ENCODE measurements around the gene PANK3. TPM values are rescaled to one million over a fixed set of nuclear protein-coding genes. Genes with fewer than 3 reads are reported as not detected.

Gene PANK3
- total and polyA plus RNA-seq, 8 donors, result 4.8 to 104 (median 12.2) TPM

GRCh38 chr5:168606562-168606961, 27.4 kb upstream of the PANK3 start:
- H3K27me3 ChIP-seq, result no peaks in the 10 kb centered on the region
- H3K4me1 ChIP-seq, result no peaks in the 10 kb centered on the region
- H3K36me3 ChIP-seq, result no peaks in the 10 kb centered on the region
- H3K4me3 ChIP-seq, result no peak overlapping the region
- H3K27ac ChIP-seq, result no peak overlapping the region
- no peaks in the 10 kb centered on the region for H3K9me3 ChIP-seq
- WGBS, 5 donors, result 85 to 94% (median 91%) methylated on average over 2 of the region's 2 CpGs
- no peak for DNase-seq
- no peak for TF ChIP-seq CTCF (IDR thresholded peaks at IDR 0.05)
- TF ChIP-seq EP300 (IDR thresholded peaks at IDR 0.05), result no peak
- TF ChIP-seq POLR2A (IDR thresholded peaks at IDR 0.05), result no peak
- no peak for TF ChIP-seq POLR2AphosphoS5 (IDR thresholded peaks at IDR 0.05)
- intact Hi-C loops (cut with DNase I; ENCODE audit: low total_unique reads), result no loop called here

- DNase-seq, result no peak
- no peak overlapping the region for H3K4me3 ChIP-seq
- H3K27me3 ChIP-seq, result no peaks in the 10 kb centered on the region
- no peaks in the 10 kb centered on the region for H3K9me3 ChIP-seq
- H3K4me1 ChIP-seq, result no peaks in the 10 kb centered on the region
- H3K27ac ChIP-seq, result no peak overlapping the region
- no peaks in the 10 kb centered on the region for H3K36me3 ChIP-seq
- intact Hi-C loops (cut with DNase I; ENCODE audit: low total_unique reads), result no loop called here
- TF ChIP-seq POLR2A (IDR thresholded peaks at IDR 0.05) (no peak), CTCF (IDR thresholded peaks at IDR 0.05) (no peak), EP300 (IDR thresholded peaks at IDR 0.05) (no peak), POLR2AphosphoS5 (IDR thresholded peaks at IDR 0.05) (no peak)
Measured at GRCh38 chr5:168604436-168604835, 25.3 kb upstream of the PANK3 start.

GRCh38 chr5:168603746-168604145, 24.6 kb upstream of the PANK3 start:
- Histone ChIP-seq H3K4me1 (no peaks in the 10 kb centered on the region), H3K27ac (no peak overlapping the region), H3K27me3 (no peaks in the 10 kb centered on the region), H3K36me3 (no peaks in the 10 kb centered on the region), H3K9me3 (no peaks in the 10 kb centered on the region), H3K4me3 (no peak overlapping the region)
- DNase-seq, result no peak
- TF ChIP-seq EP300 (IDR thresholded peaks at IDR 0.05) (no peak), POLR2A (IDR thresholded peaks at IDR 0.05) (no peak), POLR2AphosphoS5 (IDR thresholded peaks at IDR 0.05) (no peak), CTCF (IDR thresholded peaks at IDR 0.05) (no peak)
- intact Hi-C loops (cut with DNase I; ENCODE audit: low total_unique reads), result no loop called here

GRCh38 chr5:168602517-168602916, 23.3 kb upstream of the PANK3 start:
- H3K27me3 ChIP-seq, result no peaks in the 10 kb centered on the region
- no peak for DNase-seq
- no peak for TF ChIP-seq CTCF (IDR thresholded peaks at IDR 0.05)
- no peak for TF ChIP-seq EP300 (IDR thresholded peaks at IDR 0.05)
- no peak for TF ChIP-seq POLR2A (IDR thresholded peaks at IDR 0.05)
- no peak for TF ChIP-seq POLR2AphosphoS5 (IDR thresholded peaks at IDR 0.05)
- no peak overlapping the region for H3K4me3 ChIP-seq
- intact Hi-C loops (cut with DNase I; ENCODE audit: low total_unique reads), result no loop called here
- no peaks in the 10 kb centered on the region for H3K36me3 ChIP-seq
- no peaks in the 10 kb centered on the region for H3K9me3 ChIP-seq
- no peak overlapping the region for H3K27ac ChIP-seq
- no peaks in the 10 kb centered on the region for H3K4me1 ChIP-seq

DNA sequence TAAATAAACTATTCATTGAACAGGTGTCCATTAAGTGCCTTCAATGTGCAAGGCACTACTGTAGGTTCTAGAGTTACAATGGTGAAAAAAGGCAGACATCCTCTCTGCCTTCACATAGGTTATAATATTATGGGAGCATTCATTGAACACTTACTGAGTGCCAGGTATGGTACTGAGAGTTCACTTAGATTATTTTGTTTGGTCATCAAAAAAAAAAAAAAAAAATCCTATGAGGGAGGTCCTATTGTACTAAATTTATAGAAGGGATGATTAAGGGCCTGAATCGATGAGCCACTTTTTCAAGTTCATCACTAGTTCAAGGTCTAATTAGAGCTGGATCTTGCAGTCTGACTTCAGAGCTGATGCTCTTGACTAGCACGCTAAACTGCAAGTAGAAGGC, 22.8 kb upstream of the PANK3 start:
- WGBS, 5 donors, result 65 to 90% (median 69%) methylated on average over 2 of the region's 2 CpGs
- intact Hi-C loops (cut with DNase I; ENCODE audit: low total_unique reads), result no loop called here

More for the DNA sequence above, 22.8 kb upstream of the PANK3 start:
- no peak overlapping the region for H3K4me3 ChIP-seq
- no peaks in the 10 kb centered on the region for H3K36me3 ChIP-seq
- H3K27ac ChIP-seq, result no peak overlapping the region
- no peak for TF ChIP-seq POLR2AphosphoS5 (IDR thresholded peaks at IDR 0.05)
- no peak for TF ChIP-seq POLR2A (IDR thresholded peaks at IDR 0.05)
- no peak for TF ChIP-seq EP300 (IDR thresholded peaks at IDR 0.05)
- TF ChIP-seq CTCF (IDR thresholded peaks at IDR 0.05), result no peak
- no peaks in the 10 kb centered on the region for H3K9me3 ChIP-seq
- no peaks in the 10 kb centered on the region for H3K4me1 ChIP-seq
- no peaks in the 10 kb centered on the region for H3K27me3 ChIP-seq
- DNase-seq, result no peak
